K562 (cell line): ENCODE results near the gene NRROS.

Experiments used
- CHD2 ChIP-seq: IDR thresholded peaks from 2 replicates; pipeline ENCODE4 v1.6.1; 2011; ENCODE audit warnings: low read depth, low read length
- DPF2 ChIP-seq: fragments of 450-650 bp; IDR thresholded peaks from 2 replicates; pipeline ENCODE4 v1.6.1; 2016
- FIP1L1 ChIP-seq: fragments of 200-400 bp; formaldehyde crosslinking; IDR thresholded peaks from 2 replicates; pipeline ENCODE4 v1.6.1; 2018; ENCODE audit warnings: mild to moderate bottlenecking, low read depth, low read length; ENCODE audit not compliant: poor library complexity, severe bottlenecking
- MXI1 ChIP-seq: IDR thresholded peaks from 2 replicates; pipeline ENCODE4 v1.6.1; 2011; ENCODE audit warnings: low read depth, mild to moderate bottlenecking, improper control_type of control experiment, low read length
- POLR2A ChIP-seq: fragments of 450-650 bp; conservative IDR thresholded peaks from 2 replicates; pipeline ENCODE4 v1.6.1; 2016
- POLR2AphosphoS5 ChIP-seq: IDR thresholded peaks from 2 replicates; pipeline ENCODE4 v1.6.1; 2011; ENCODE audit warnings: mild to moderate bottlenecking, low read depth, low read length, moderate library complexity; ENCODE audit not compliant: control insufficient read depth, insufficient read depth
- SIN3B ChIP-seq: fragments of 450-650 bp; IDR thresholded peaks from 2 replicates; pipeline ENCODE4 v1.6.1; 2017; ENCODE audit warnings: low read depth, mild to moderate bottlenecking, moderate library complexity
- ZNF134 ChIP-seq: fragments of 250-450 bp; sonication (Bioruptor Pico); conservative IDR thresholded peaks from 2 replicates; pipeline ENCODE4 v1.4.0; 2020
- ZNF24 ChIP-seq: fragments of 450-650 bp; IDR thresholded peaks from 2 replicates; pipeline ENCODE4 v1.6.1; 2016
- TF ChIP-seq, protein P1 (sequence below): fragments of 450-650 bp; IDR thresholded peaks from 2 replicates; pipeline ENCODE4 v1.6.1; 2016; ENCODE audit warnings: missing biosample characterization, missing genetic modification characterization
- TF ChIP-seq, protein P2 (sequence below), 3 experiments: IDR thresholded peaks in 2 of 3; conservative IDR thresholded peaks in 1 of 3; 2 replicates each; pipeline ENCODE4 v1.5.1; 2011 to 2012; ENCODE audit warnings: low read length in 3 of 3, mild to moderate bottlenecking in 3 of 3, control low read depth in 2 of 3, improper control_type of control experiment in 1 of 3, inconsistent platforms in 1 of 3, low read depth in 1 of 3, mixed read lengths in 1 of 3, moderate library complexity in 1 of 3; ENCODE audit not compliant: insufficient read depth in 2 of 3

GRCh38 chr3:196608693-196609092 is 30.8 kb upstream of the NRROS start:
- TF ChIP-seq FIP1L1 (no peak), SIN3B (no peak), ZNF134 (CRISPR knock-in tag) (no peak), MXI1 (no peak), ZNF24 (no peak), POLR2A (no peak), POLR2AphosphoS5 (no peak), CHD2 (no peak), DPF2 (no peak)
- TF ChIP-seq, protein P1, sequence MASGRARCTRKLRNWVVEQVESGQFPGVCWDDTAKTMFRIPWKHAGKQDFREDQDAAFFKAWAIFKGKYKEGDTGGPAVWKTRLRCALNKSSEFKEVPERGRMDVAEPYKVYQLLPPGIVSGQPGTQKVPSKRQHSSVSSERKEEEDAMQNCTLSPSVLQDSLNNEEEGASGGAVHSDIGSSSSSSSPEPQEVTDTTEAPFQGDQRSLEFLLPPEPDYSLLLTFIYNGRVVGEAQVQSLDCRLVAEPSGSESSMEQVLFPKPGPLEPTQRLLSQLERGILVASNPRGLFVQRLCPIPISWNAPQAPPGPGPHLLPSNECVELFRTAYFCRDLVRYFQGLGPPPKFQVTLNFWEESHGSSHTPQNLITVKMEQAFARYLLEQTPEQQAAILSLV (tag) = no peak
- TF ChIP-seq, protein P2, sequence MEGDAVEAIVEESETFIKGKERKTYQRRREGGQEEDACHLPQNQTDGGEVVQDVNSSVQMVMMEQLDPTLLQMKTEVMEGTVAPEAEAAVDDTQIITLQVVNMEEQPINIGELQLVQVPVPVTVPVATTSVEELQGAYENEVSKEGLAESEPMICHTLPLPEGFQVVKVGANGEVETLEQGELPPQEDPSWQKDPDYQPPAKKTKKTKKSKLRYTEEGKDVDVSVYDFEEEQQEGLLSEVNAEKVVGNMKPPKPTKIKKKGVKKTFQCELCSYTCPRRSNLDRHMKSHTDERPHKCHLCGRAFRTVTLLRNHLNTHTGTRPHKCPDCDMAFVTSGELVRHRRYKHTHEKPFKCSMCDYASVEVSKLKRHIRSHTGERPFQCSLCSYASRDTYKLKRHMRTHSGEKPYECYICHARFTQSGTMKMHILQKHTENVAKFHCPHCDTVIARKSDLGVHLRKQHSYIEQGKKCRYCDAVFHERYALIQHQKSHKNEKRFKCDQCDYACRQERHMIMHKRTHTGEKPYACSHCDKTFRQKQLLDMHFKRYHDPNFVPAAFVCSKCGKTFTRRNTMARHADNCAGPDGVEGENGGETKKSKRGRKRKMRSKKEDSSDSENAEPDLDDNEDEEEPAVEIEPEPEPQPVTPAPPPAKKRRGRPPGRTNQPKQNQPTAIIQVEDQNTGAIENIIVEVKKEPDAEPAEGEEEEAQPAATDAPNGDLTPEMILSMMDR (IDR thresholded peaks at IDR 0.05 in 2 of 3, conservative IDR thresholded peaks at IDR 0.05 in 1 of 3; ENCODE audit: insufficient read depth in 2 of 3, low read depth in 1 of 3, low read length in 3 of 3) = no peak
